Stimulated activated CD8-positive, alpha-beta memory T cell treated with anti-CD3 and anti-CD28 coated beads, Interleukin-12 subunit alpha, Interleukin-12 subunit beta, amount 100 ng/mL, for 4 hours (primary cell): ENCODE measurements around the gene PCGF6.
"Not testable (repeated sequence)": the region's sequence is repeated elsewhere in the genome, so short reads cannot be mapped to it uniquely, and the experiment has no call there.

Source experiments
- DNase-seq: peaks from one replicate; pipeline ENCODE4 v3.0.0-alpha.2; 2020; ENCODE audit warnings: low read depth

Gene PCGF6

DNA sequence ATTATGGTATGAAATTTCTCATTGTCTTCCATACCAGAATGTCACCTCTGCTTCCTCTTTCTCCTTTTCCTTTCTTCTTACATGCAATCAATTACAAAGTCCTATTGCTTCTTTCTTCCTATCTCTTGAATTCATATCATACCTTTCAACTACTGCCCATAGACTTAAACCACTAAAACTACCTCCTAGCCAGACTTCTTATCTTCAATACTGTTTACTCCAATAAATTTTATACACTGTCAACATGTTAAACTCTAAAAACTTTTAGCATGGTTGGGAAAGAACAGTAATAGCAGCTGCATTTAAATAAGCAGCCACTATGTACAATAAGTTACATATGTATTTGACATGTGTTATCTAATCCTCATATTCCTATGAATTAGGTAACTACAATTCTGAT lies 34.9 kb downstream of the PCGF6 start:
- DNase-seq: no peak

DNA sequence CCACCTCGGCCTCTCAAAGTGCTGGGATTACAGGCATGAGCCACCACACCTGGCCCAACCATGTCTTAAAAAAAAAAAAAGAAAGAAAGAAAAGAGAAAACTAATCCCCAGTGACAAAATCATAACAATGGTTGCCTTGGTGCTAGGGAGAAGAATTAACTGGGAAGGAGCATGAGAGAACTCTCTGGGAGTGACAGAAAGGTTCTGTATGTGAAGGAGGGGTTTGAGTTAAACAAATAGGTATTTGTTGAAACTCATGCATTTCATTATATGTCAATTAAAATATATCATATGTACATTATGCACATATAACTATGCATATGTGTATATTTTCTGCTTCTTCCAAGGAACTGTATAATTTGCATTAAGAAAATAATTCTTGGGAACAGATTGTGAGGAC lies 40.7 kb downstream of the PCGF6 start:
- DNase-seq: no peak

DNA sequence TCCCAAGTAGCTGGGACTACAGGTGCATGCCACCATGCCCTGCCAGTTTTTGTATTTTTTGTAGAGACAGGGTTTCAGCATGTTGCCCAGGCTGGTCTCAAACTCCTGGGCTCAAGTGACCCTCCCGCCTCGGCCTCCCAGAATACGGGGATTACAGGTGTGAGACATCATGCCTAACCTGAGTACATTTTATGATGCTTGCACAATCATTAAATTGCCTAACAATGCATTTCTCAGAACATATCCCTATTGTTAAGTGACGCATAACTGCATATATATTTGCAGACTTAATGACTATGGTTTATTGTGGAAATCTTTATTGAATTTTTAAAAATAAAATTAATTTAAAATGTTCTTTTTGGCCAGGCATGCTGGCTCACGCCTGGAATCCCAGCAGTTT lies 43.3 kb downstream of the PCGF6 start:
- DNase-seq: no peak

DNA sequence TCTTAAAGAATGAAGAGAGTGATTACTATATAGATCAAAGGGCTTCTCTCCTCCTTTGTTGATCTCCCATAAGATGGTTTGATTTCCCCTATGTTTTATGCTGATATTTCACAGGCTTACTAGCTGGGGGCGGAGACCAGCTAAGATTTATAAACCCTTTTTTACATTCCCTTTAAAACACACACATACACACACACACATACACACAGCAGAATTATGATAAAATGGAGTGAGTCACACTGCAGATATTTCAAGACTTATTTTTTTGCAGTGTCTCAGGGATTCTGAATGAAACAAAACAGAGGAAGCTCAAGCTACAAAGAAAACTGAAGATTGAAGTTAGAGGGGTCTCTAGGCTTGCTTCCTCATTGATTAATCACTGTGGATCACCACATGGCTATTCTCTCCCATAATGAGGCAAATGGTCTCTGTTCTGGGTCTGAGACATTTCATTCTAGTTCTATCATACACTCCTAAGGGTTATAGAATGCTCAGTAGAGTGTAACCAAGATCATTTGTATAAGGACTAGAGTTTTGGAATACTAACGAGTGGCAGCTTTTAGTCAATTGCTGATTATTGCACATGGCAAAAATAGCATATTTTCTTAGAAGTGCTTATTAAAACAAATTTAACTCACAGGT lies 55.4 kb downstream of the PCGF6 start:
- DNase-seq: no peak

DNA sequence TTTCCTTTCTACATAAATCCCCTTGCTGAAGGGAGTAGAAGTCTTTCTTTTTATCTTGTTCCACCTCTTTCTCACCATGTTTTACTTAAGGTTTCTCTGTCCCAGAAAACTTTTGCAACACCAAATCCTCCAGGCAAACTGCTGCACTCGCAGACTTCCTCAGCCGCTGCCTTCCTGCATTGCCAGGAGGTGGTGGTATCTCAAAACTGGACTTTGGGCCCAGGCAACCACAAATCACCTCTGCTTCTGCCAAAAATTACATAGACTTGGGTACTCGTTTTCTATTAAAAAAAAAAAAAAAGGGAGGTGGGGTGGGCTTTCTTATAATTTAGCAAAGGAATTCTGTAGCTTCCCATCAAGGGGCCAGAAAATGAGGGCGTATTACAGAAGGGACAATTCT lies 59.4 kb downstream of the PCGF6 start:
- DNase-seq: no peak

DNA sequence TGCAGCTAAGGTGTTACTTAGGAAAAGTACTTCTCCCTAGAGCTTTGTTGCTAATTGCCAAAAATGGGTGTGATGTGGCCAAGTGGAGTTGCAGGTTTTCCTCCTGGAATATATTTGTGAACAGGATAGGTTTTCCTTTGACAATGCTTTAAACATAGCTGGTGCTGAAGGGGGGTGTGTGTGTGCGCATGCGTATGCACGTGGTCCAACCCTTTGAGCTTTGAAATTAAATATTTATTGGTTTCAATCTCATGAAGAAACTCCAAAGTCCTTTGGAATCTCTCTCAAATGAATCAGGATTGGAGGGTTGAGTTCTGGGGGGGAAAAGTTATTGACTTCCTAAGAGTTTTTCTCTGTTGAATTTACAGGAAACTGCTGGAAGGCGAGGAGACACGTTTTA lies 62.9 kb downstream of the PCGF6 start:
- DNase-seq: no peak

DNA sequence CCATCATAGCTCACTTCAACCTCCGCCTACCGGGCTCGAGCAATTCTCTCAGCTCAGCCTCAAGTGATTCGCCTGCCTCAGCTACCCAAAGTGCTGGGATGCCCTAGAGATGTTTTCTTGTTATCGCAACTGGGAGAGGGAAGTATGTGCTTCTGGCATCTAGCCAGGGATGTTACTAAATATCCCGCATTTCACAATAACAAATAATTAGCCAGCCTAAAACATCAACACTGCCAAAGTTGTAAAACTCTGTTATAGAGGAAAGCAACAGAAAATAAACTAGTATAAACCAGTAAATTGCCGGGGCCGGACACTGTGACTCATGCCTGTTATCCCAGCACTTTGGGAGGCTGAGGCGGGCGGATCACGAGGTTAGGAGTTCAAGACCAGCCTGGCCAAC lies 66.8 kb downstream of the PCGF6 start:
- DNase-seq: no peak

DNA sequence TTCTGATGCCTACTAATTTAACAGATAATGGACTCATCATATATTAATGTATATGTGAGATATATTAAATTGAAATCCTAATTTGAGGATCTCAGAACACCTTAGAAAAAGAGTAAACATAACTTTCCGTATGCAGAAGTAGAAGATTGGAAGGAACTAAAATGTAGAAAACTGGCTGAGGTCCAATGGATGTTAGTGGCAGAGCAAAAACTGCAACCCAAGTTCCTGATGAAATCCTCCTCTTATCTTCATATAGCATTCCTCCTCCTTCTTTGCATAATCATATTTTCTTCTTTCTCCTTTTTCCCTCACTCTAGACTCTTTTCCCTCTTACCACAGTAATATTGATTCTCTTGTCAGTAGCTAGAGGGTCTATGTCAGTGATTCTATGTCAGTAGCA lies 68.0 kb downstream of the PCGF6 start:
- DNase-seq: no peak

DNA sequence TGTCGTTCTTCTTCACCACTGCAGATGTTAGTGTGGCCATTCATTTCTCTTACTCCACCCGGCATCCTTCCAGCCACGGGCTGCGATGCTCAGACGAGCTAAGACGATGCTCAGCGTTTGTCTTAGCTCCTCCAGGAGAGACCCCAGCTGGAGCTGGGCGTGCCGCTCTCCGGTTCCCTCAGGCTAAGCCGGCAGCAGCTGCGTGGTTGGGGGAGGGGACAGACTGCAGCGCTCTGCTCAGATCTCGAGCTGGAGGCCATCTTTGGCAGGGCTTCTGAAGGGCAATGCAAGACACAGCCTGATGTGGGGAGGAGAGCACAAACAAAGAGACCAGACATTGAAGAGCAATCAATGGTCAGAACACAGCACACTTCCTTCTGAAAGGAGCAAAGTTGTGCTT lies 69.2 kb downstream of the PCGF6 start:
- DNase-seq: no peak

DNA sequence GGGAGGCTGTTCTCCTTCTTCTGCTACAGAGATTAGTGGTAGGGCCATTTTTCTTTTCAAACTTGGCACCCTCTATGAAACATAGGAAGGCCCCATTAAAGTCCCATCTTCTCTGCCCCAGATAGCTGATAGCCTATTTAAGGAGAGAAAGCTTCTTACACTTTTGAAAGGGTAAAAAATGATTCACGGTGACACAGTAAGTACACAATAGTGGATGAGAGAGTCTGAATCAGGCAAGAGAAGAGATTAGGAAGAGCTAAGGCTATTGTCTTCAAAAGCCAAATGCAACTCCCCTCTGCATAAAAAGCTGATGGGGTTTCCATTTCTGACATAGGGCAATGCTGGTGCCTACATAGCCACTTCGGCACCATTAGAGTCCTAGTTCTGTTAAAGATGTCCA lies 70.4 kb downstream of the PCGF6 start:
- DNase-seq: no peak

DNA sequence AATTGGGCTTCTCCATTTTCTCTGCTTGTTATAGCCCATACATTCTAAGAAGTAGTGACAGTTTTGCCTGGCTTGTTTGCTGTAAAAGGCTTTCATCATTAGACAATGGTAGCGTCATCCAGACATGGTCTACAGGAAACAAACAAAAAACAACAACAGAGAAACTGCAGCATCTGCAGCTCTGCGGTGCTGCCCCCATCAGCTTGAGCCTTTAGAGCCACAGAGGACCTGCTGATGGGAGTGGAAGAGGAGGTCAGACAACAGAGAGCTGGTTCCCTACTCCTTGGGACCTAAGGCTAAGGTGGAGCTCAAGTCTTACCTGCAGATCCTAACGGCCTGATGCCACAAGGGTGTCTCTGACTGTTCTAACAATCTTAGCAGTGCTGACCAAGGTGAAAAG lies 70.9 kb downstream of the PCGF6 start:
- no peak for DNase-seq

DNA sequence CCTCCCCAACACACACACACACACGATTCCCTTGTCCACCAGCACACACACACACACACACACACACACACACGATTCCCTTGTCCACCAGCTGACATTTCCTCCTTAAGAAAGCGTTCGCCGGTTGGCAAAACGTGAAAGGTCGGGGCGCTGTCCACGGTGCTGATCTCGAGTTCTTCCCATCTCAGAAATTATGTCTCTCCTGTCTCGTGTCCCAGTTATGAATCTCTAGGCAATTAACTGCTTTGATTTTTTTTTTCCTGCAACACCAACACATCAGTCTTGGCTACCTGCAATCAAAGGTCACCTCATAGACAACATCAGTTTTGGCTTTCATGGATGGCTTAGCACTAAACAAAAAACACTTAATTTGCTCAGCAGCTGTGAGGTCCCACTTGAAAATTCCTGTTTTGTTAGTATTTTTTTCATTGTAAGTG lies 72.1 kb downstream of the PCGF6 start:
- no peak for DNase-seq

DNA sequence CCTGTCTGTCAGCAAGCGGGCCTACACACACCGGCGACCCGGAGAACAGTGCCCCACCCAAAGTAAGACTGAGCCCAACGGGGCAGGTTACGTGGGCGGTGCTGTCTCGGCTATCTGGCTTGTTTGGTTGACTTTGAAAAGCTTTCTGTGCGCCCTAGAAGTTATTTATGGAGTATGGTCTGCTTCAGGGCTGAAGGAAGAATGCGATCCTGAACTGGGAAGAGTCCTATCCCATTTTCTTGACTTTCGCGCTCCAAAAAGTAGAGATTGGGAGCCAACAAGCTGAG lies 72.5 kb downstream of the PCGF6 start:
- DNase-seq: no peak

DNA sequence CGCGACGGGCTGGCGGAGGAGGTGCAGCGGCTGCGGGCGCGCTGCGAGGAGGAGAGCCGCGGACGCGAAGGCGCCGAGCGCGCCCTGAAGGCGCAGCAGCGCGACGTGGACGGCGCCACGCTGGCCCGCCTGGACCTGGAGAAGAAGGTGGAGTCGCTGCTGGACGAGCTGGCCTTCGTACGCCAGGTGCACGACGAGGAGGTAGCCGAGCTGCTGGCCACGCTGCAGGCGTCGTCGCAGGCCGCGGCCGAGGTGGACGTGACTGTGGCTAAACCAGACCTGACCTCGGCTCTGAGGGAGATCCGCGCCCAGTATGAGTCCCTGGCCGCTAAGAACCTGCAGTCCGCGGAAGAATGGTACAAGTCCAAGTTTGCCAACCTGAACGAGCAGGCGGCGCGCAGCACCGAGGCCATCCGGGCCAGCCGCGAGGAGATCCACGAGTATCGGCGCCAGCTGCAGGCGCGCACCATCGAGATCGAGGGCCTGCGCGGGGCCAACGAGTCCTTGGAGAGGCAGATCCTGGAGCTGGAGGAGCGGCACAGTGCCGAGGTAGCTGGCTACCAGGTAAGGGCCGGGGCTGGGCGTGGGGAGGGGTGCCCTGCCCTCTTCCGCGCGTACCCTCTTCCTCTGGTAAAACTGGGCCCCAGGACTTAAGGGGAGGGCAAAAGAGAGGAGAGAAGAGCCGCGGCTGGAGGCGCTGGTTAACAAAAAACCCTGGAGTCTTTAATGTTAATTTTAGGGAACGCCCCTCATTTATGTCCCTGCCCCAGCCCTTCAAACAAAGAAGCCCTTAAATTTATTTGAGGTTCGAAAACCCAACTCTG lies 73.0 kb downstream of the PCGF6 start:
- DNase-seq: no peak

DNA sequence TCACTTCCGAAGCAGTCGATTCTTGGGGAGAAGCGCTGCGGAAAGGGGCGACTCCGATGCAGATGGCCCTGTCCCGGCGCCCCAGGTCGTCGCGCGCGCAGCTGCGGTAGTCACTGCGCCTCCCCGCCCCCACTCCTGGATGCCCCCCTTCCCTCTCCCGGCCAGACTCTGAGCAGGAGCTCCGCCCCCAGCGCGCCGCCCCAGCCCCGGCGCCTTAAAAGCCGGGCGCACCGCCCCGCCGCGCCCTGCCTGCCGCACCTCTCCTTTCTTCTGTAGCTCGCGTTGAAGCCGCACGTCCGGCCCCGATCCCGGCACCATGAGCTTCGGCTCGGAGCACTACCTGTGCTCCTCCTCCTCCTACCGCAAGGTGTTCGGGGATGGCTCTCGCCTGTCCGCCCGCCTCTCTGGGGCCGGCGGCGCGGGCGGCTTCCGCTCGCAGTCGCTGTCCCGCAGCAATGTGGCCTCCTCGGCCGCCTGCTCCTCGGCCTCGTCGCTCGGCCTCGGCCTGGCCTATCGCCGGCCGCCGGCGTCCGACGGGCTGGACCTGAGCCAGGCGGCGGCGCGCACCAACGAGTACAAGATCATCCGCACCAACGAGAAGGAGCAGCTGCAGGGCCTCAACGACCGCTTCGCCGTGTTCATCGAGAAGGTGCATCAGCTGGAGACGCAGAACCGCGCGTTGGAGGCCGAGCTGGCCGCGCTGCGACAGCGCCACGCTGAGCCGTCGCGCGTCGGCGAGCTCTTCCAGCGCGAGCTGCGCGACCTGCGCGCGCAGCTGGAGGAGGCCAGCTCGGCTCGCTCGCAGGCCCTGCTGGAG lies 73.8 kb downstream of the PCGF6 start, which contains the start of gene INA:
TSS of gene INA (plus strand) at position 243 of the 817 bp plus-strand sequence. CDS start at position 317, 74 bp downstream.
- no peak for DNase-seq

DNA sequence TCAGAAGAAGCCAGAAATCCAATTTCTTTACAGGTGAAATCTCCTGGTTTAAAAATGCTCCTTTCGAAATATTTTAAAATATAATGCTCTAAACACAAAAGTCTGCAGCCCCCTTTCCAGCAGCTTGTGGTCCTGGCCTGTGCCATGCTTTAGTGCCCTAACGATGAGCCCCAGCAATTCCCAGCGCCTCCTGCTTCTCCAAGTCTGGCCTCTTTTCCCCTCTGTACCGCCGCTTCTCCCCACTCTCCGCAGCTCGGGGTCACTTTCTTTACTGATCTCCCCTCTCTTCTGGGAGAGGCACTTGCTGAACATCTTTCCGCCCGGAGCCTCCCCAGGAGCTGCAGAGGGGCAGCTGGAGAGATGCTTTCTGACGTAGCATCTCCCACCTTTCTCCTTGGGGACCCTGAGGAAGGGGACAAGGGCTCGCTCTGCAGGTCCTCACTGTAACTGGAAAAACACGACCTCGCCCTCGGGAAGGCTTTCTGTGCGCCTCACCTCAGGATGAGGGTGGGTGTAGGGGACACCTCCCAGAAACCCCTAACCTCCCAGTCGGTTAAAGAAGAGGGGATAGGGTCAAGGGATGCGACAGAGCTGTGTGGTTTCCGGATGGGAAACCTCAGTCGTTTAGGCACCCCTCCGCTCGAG lies 74.6 kb downstream of the PCGF6 start:
- no peak for DNase-seq

DNA sequence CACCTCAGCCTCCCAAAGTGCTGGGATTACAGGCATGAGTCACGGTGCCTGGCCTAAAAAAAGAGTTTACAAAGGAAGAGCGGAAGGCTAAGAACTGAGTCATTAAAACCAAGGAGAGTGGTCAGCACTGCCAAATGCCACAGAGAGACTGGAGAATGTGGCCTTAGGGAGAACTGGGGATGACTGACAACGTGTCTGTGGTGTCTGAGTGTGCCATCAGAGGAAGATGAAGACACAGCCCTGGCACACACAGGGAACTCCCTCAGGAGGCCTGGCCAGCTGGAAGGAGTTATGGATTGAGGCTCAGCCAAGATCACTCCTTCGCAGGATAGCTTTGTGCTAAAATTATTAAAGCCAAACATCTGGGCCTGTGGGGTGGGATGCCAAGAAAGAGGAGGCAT lies 77.9 kb downstream of the PCGF6 start:
- no peak for DNase-seq

DNA sequence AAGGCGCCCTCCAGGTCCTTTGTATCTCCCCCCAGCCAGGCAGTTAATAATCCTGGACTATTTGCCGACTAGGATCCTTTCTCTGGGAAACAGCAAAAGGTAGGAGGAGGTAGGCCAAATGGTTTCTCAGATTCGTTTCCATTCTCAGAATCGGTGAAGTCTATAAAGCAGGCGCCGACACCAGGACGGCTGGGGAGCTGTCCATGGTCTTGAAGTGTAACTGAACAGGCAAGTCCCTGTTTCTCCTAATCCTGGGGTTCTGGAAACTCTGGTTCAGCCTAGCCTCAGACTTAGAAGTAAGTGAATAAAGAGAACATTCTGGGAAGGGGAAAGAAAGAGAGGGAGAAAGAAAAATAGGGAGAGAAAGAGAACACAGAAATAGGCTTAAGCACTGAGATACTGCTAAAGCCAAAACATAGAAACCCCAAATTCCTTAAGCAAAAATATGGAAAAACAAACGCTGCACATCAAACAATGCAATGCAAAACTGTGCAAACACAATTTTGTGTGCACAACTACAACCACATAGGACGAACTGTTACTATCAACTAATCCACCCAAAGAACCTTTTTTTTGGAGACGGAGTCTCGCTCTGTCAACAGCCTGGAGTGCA lies 85.1 kb downstream of the PCGF6 start:
- DNase-seq: no peak

DNA sequence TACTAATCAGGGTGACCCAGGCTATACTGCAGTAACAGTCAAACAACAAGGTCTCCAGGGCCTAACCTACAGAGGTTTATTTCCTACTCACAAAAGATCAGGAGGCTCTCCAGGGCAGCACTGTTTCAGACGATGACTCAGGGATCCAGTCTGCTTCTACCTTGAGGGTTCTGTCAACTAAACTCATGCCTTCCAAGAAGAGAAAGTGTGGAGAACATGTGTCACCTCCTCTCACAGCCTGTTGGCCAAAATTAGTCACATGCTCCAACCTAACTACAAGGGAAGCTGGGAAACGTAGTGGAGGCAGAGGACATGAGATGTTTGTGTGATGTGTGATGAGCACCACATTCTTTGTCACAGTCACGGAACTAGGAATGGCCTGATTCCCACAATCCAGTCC lies 88.7 kb downstream of the PCGF6 start:
- no peak for DNase-seq

DNA sequence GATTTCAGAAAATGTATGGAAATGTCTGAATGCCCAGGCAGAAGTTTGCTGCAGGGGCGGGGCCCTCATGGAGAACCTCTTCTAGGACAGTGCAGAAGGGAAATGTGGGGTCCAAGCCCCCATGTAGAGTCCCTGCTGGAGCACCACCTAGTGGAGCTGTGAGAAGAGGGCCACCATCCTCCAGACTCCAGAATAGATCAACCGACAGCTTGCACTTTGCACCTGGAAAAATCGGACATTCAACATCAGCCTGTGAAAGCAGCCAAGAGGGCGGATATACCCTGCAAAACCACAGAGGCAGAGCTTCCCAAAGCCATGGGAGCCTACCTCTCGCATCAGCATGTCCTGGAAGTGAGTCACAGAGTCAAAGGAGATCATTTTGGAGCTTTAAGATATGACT lies 91.0 kb downstream of the PCGF6 start:
- DNase-seq: no peak

DNA sequence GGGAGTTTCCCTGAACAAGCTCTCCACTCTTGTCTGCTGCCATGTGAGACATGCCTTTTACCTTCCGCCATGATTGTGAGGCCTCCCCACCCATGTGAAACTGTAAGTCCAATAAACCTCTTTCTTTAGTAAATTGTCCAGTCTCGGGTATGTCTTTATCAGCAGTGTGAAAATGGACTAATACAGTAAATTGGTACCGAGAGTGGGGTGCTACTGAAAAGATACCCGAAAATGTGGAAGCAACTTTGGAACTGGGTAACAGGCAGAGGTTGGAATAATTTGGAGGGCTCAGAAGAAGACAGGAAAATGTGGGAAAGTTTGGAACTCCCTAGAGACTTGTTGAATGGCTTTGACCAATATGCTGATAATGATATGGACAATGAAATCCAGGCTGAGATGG lies 92.0 kb downstream of the PCGF6 start:
- DNase-seq: not testable (repeated sequence)

DNA sequence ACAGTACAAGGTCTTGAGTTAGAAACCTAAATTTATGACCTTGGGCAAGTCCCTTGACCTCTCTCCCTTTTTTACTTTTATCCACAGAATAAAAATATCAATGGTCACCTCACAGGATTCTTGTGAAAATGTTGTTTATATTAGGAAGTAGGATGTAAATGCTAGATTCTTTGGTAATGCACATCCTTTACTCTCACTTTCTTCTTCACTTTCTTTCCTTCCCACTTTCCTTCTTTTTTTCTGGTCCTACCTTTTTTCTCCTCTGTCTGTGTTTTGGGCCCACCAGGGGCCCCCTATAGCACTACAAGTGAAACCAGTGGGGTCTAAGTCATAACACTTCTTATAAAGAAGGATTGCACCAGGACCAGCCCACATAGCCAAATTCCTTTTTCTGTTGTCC lies 93.1 kb downstream of the PCGF6 start:
- DNase-seq: no peak
